Nephron progenitor cell (in vitro differentiated cells): ENCODE data around the gene DYRK4.
A peak's percentile ranks its signal among the peaks of the same experiment; 100 is the strongest.

Experiments used
- DNase-seq: peaks from one replicate; pipeline ENCODE4 v3.0.0; 2021
- H3K27ac Mint-ChIP-seq: 2 replicates; pipeline ENCODE4 v1.8.0; 2021; ENCODE audit warnings: mild to moderate bottlenecking, moderate library complexity, mixed read lengths
- H3K27me3 Mint-ChIP-seq: 2 replicates; pipeline ENCODE4 v1.8.0; 2021; ENCODE audit warnings: mild to moderate bottlenecking, low read depth, mixed read lengths; ENCODE audit not compliant: poor library complexity
- H3K36me3 Mint-ChIP-seq: 2 replicates; pipeline ENCODE4 v1.8.0; 2021; ENCODE audit warnings: low read depth, mixed read lengths
- H3K4me1 Mint-ChIP-seq: 2 replicates; pipeline ENCODE4 v1.8.0; 2021; ENCODE audit warnings: mixed read lengths
- H3K4me3 Mint-ChIP-seq: 2 replicates; pipeline ENCODE4 v1.8.0; 2021; ENCODE audit warnings: mild to moderate bottlenecking, moderate library complexity, mixed read lengths
- H3K9me3 Mint-ChIP-seq: 2 replicates; pipeline ENCODE4 v1.8.0; 2021; ENCODE audit warnings: mild to moderate bottlenecking, moderate library complexity, mixed read lengths
- CTCF ChIP-seq: fragments of 200-600 bp; sonication (generic); IDR thresholded peaks from 2 replicates; pipeline ENCODE4 v1.5.0; 2021; ENCODE audit warnings: antibody characterized with exemption

The DYRK4 gene

GRCh38 chr12:4567073-4567881 is 5.3 kb downstream of the DYRK4 start:
- Mint-ChIP-seq H3K27me3 (peaks cover 14% of the 10 kb centered on the region), H3K36me3 (no peaks in the 10 kb centered on the region), H3K4me1 (peaks cover 16% of the 10 kb centered on the region), H3K4me3 (no peak overlapping the region), H3K27ac (no peak overlapping the region), H3K9me3 (no peaks in the 10 kb centered on the region)
- no peak for DNase-seq
- TF ChIP-seq CTCF: no peak

- peaks cover 5% of the 10 kb centered on the region for H3K4me1 Mint-ChIP-seq
- TF ChIP-seq CTCF: no peak
Observed at GRCh38 chr12:4569261-4569660, 7.3 kb downstream of the DYRK4 start.

GRCh38 chr12:4572680-4573079 is 10.7 kb downstream of the DYRK4 start:
- H3K4me3 Mint-ChIP-seq: no peak overlapping the region
- DNase-seq: no peak

More at GRCh38 chr12:4569261-4569660, 7.3 kb downstream of the DYRK4 start:
- DNase-seq: no peak
- Mint-ChIP-seq H3K27ac (no peak overlapping the region), H3K9me3 (no peaks in the 10 kb centered on the region), H3K4me3 (no peak overlapping the region), H3K27me3 (peaks cover 16% of the 10 kb centered on the region), H3K36me3 (no peaks in the 10 kb centered on the region)

GRCh38 chr12:4579305-4580102 is 17.5 kb downstream of the DYRK4 start:
- Mint-ChIP-seq H3K27ac (no peak overlapping the region), H3K9me3 (no peaks in the 10 kb centered on the region), H3K27me3 (peaks cover 20% of the 10 kb centered on the region), H3K4me1 (peaks cover 18% of the 10 kb centered on the region), H3K4me3 (no peak overlapping the region), H3K36me3 (no peaks in the 10 kb centered on the region)
- no peak for DNase-seq
- no peak for TF ChIP-seq CTCF

More at GRCh38 chr12:4572680-4573079, 10.7 kb downstream of the DYRK4 start:
- Mint-ChIP-seq H3K27me3 (peaks cover 24% of the 10 kb centered on the region), H3K36me3 (no peaks in the 10 kb centered on the region), H3K27ac (no peak overlapping the region), H3K4me1 (peaks cover 3% of the 10 kb centered on the region), H3K9me3 (no peaks in the 10 kb centered on the region)
- no peak for TF ChIP-seq CTCF

- H3K4me1 Mint-ChIP-seq: peaks cover 18% of the 10 kb centered on the region
- DNase-seq: no peak
- no peaks in the 10 kb centered on the region for H3K9me3 Mint-ChIP-seq
- peaks cover 20% of the 10 kb centered on the region for H3K27me3 Mint-ChIP-seq
- H3K36me3 Mint-ChIP-seq: no peaks in the 10 kb centered on the region
- peak overlapping the region; percentile 85 for H3K27ac Mint-ChIP-seq
- TF ChIP-seq CTCF: no peak
- no peak overlapping the region for H3K4me3 Mint-ChIP-seq
Observed at GRCh38 chr12:4580281-4580688, 18.3 kb downstream of the DYRK4 start.
